ENCODE data around the gene ASH1L.
"Not testable (repeated sequence)": the region's sequence is repeated elsewhere in the genome, so short reads cannot be mapped to it uniquely, and the experiment has no call there.

The ASH1L gene

DNA sequence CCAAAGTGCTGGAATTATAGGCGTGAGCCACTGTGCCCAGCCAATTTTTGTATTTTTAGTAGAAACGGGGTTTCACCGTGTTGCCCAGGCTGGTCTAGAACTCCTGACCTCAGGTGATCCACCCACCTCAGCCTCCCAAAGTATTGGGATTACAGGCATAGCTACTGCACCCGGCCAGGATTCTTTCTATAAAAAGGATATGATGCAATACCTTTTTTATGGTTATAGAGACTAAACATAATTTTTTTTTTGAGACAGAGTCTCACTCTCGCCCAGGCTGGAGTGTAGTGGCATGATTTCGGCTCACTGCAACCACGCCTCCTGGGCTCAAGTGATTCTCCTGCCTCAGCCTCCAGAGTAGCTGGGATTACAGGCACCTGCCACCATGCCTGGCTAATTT is 233.7 kb downstream of the ASH1L start:
- DNase-seq (ENCODE audit: low spot score), result not testable (repeated sequence)

- no peak for DNase-seq (ENCODE audit: low spot score)
Observed at GRCh38 chr1:155327981-155328380, 234.6 kb downstream of the ASH1L start.

GRCh38 chr1:155326631-155327037 is 236.0 kb downstream of the ASH1L start:
- DNase-seq (ENCODE audit: low spot score), result no peak

DNA sequence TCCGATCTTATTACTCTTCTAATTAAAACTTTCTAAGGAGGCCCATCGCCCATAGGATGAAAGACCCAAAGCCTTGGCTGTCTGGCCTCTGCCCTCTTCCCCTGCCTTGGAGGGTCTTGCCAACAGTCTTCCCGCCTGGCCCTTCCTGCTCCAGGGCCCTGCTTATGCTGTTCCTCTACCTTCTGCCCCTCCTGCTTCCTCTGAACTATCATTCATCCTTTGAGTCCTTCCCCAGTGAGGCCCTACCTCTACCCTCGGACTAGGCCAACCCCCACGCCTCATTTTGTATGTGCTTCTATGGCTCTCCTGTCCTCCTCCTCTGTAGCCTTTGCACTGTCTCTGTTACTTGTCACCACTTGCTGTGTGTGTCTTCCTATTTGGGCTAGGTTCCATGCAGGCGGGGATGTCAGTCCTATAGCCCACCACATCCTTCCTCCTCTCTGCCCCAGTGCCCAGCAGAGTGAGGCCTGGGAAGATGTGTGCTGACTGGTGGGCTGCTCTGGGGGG is 236.5 kb downstream of the ASH1L start:
- DNase-seq (ENCODE audit: low spot score), result no peak

DNA sequence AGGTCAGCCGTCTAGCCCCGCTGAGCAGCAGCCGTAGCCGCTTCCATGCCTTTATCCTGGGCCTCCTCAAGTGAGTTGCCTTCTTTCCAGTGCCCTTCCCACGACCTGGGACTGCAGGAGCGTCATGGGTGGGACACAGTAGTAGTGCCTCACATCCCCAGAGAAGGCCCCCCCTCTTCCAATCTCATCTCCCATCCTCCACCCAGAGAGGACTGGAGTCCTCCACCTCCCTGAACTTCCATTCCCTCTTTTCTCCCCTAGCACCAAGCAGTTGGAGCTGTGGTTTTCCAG is 237.1 kb downstream of the ASH1L start:
- DNase-seq (ENCODE audit: low spot score), result no peak

- peak; percentile 75 for DNase-seq (ENCODE audit: low spot score)
Observed at GRCh38 chr1:155324717-155325602, 237.6 kb downstream of the ASH1L start.

GRCh38 chr1:155324037-155324716 is 238.4 kb downstream of the ASH1L start:
- DNase-seq (ENCODE audit: low spot score), result peak; percentile 97

DNA sequence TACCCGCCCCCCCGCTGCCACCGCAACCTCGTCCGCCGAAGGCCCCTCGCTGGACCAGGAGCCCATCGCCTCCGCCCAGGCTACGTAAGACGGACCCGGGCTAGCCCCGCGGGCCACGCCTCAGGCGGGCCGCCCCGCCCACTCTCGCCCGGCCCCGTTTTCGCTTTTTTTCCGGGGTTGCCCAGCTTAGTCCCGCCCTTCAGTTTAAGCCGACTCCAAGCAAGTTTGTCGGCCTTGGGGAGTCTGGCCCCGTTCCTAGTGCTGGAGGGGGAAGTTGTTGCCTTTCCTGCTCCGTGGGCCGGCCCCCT is 238.9 kb downstream of the ASH1L start:
- DNase-seq (ENCODE audit: low spot score), result peak; percentile 93

DNA sequence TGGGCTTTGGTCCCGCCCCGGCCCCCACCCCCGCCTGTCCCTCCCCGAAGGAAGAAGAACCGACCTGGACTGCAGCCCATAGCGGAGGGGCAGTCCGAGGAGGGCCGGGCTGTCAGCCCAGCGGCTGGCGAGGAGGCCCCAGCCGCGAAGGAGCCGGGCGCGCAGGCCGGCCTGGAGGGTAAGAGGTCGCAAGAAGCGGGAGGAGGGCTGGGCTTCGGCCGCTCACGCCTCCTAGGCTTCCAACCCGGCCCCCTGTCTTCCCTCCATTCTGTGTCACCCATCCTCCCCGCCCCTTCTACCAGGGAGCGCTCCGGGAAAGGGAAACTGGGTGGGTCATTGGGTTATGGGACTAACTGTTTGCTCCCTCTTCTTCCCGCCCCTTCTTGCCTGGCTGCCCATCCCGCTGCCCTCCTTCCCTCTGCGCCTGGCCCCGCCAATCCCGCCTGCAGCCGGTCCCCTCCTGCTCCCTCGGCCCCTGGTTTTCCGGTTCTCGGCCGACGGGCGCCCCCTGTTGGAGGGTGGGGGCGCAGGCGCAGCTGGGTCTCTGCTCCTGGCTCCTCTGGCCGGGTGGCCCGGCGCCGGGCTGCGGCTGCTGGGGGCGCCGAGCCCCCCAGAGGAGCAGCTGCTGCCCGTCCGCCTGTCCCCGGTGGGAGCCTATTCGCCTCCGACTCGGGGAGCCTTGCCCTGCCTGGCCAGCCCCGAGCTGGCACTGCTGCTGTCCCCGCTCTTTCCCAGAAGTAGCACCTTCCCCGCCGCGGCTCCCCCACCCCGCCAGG is 239.5 kb downstream of the ASH1L start:
- peak; percentile 94 for DNase-seq (ENCODE audit: low spot score)

DNA sequence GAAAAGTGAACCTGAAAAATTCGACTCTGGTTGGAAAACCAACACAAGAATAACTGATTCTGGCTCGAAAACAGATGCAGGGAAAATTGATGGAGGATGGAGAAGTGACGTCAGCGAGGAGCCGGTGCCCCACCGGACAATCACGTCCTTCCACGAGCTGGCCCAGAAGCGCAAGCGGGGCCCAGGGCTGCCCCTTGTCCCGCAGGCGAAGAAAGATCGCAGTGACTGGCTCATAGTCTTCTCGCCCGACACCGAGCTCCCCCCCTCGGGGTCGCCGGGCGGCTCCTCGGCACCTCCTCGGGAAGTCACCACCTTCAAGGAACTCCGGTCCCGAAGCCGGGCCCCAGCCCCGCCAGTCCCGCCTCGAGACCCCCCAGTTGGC is 240.0 kb downstream of the ASH1L start:
- DNase-seq (ENCODE audit: low spot score), result peak; percentile 49

GRCh38 chr1:155321639-155322503 is 240.7 kb downstream of the ASH1L start:
- no peak for DNase-seq (ENCODE audit: low spot score)

DNA sequence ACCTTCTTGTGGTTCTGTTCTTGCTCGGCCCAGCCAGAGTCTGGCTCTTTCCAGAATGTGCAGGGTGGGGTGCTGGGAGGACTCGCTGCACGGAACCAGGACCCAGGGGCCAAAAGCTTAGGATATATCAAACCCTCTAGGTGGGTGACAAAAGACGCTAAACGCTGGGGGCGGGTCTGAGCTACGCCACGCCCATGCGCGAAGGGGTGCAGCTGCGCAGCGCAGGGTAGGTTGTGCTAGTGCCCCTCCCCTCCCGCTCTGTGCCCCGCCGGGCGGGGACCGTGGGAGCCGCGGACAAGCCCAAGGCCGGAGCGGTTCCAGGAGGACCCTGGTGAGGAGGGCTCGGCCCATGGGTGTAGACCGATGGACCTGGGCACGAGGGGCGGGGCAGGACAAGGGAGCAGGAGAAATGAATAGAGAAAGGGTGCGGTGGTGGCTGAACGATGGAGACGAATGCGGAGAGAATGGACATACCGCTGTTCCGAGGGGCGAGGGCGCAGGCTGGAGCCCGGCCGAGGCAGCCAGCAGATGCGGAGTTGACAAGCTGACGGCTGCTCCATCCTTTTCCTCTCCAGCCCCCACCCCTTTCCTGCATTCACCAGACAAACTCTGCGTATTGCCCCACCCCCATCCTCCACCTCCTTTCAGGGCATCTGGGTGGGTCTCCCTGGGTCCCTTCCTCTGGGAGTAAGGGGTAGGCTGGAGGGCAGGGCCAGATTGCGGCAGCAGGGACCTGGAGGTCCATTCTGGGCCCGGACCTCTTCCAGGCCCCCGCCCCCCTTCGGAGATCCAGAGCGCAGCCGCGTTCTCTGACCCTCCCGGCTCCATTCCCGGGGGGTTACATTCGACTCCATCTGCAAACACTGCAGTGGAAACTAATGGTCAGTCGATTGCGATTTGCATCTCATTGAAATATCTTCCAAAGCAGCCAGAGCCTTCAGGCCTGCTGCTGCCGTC is 241.7 kb downstream of the ASH1L start, which contains the start of gene RUSC1:
RUSC1 (plus strand) TSS at position 234 of the 957 bp plus-strand sequence. CDS start 880 bp downstream, outside the sequence.
- peak; percentile 90 for DNase-seq (ENCODE audit: low spot score)

DNA sequence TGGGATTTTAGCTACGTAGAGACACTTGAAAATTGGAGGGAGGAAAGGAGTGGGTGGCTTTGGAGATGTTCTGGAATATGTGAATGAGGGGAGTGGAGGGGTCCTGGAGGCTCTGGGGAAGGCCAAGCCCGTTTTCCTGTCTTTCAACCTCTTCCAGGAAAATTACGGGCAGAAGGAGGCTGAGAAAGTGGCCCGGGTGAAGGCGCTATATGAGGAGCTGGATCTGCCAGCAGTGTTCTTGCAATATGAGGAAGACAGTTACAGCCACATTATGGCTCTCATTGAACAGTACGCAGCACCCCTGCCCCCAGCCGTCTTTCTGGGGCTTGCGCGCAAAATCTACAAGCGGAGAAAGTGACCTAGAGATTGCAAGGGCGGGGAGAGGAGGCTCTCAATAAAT is 242.4 kb downstream of the ASH1L start:
- DNase-seq (ENCODE audit: low spot score), result no peak

DNA sequence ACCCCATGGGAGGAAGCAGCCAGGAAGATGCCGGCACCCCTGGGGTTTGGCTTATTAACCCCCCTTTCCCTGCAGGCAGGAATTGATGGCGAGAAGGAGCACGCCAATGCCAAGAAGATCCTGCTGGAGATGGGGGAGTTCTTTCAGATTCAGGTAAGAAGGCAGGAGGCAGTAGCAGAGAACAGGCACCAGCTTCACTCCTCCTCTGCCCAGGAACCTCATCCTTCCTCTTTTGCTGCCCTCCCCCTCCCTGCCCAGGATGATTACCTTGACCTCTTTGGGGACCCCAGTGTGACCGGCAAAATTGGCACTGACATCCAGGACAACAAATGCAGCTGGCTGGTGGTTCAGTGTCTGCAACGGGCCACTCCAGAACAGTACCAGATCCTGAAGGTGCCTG is 243.1 kb downstream of the ASH1L start:
- no peak for DNase-seq (ENCODE audit: low spot score)

DNA sequence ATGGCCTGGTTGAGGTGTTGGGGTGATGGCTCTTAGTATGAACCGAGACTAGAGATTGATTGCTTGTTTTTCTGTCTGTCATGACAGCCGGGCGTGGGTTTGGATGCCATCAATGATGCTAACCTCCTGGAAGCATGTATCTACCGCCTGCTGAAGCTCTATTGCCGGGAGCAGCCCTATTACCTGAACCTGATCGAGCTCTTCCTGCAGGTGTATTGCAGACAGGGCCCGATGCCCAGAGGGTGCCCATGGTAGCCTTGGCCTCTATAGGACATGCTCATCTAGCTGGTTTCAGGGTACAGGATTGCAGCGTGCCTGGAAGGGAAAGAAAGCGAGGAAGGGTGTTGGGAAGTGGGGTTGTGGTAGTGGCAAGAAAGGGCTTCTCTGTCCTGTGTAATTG is 244.5 kb downstream of the ASH1L start:
- no peak for DNase-seq (ENCODE audit: low spot score)

GRCh38 chr1:155316922-155317321 is 245.7 kb downstream of the ASH1L start:
- DNase-seq (ENCODE audit: low spot score), result no peak

DNA sequence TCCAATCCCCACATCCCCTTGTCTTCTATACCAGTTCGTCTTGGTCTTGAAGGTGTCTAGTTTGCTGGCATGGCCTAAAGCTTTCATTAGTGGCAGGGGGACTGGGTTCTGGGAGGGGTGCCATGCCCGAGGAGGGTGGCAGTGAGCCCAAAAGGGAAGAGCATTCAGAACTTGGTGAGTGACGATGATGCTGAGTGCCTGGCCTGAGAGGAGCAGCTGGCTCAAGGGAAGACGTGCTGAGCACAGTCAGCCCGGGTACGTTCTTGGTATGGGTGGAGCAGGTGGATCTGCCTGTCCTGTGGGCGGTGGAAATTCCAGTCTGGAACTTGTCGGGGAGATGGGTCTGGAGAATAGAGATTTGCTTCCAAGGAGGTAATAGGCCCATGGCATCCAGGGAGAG is 249.3 kb downstream of the ASH1L start:
- no peak for DNase-seq (ENCODE audit: low spot score)

- DNase-seq (ENCODE audit: low spot score), result no peak
Observed at GRCh38 chr1:155309423-155310021, 253.1 kb downstream of the ASH1L start.

DNA sequence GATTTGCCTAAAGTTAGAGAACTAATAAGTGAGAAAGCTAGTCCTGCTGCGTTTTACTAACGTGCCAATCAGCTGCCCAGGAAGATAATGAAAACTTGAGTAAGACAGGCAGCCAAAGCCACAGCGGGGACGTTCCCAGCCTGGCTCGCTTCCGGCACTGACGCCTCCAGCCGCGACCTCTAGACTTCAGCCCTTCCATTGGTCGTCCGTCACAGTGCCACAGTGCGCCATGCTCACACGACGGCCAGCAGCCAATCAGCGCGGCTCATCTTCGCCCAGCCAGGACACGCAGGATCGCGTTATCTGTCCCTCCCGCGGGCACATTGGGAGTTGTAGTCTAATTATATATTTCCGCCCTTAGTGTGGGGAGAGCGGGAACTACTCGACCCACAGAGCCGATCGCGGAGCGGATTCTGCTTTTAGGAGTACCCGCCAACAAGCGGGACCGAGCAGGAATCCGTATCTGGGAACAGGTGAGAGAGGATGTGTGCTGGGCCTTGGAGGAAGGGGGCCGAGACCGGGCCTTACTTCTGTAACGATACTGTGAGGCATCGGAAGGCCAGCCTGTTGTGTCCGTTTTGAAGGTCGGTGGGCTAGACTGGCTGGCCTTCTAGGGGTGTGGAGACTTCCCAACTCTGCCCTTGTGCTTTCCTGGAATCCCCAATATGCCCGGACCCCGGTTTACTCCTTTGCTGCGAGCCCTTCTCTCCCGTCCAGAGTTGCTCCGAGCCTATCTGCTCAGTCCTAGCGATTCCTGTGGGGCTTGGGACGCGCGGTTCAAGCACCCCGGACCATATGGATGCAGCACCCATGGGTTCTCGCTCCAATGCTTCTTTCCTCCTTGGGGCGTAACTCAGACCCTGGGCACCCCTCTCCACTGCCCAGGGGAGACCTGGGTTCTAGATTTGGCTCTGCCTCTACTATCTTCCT is 253.8 kb downstream of the ASH1L start, which contains the start of gene FDPS:
FDPS (plus strand) TSS at position 374 of the 930 bp plus-strand sequence. CDS start 924 bp downstream, outside the sequence.
- peak; percentile 97 for DNase-seq (ENCODE audit: low spot score)

All from AG20443 (cell line).